Measurements from ENCODE around the gene CLSTN1. TPM values are rescaled to one million over a fixed set of nuclear protein-coding genes. Genes with fewer than 3 reads are reported as not detected.
A peak's percentile ranks its signal among the peaks of the same experiment; 100 is the strongest.

Gene CLSTN1
- total RNA-seq, 1 experiment from 2014 or later = 143 TPM

- POLR2A ChIA-PET = no interaction called here
- Histone ChIP-seq H3K27ac (ENCODE audit: low read length) (no peak overlapping the region), H3K36me3 (ENCODE audit: control insufficient read depth, insufficient read depth, low read length) (no peaks in the 10 kb centered on the region), H3K4me1 (ENCODE audit: control insufficient read depth, insufficient read depth, low read length) (peaks cover 8% of the 10 kb centered on the region; the same call in 1 of the 2 replicates), H3K27me3 (ENCODE audit: control insufficient read depth, insufficient read depth, low read length) (no peaks in the 10 kb centered on the region), H3K9me3 (ENCODE audit: control insufficient read depth, insufficient read depth, low read depth, low read length) (no peaks in the 10 kb centered on the region), H3K4me3 (ENCODE audit: low read depth in 2 of 2, low read length in 2 of 2) (no peak overlapping the region)
- in situ Hi-C loops (cut with HindIII; ENCODE audit: low pct_unique_long_range_greater_than_20kb, low sequenced_read_pairs) = no loop called here
- DNase-seq (ENCODE audit: low read depth, low spot score) = no peak
- CTCF ChIA-PET = no interaction called here
- intact Hi-C loops (cut with micrococcal nuclease; ENCODE audit: unreplicated experiment) = no loop called here
- no TSS peak for BruUV-seq (replicated peaks)
- ATAC-seq = 0 out of 2 replicates have a peak, but pooled peaks have one; percentile 28
- no peak for TF ChIP-seq CTCF (IDR thresholded peaks at IDR 0.05)
- TF ChIP-seq POLR2AphosphoS5 (IDR thresholded peaks at IDR 0.05; ENCODE audit: low read depth, low read length) = no peak
- TF ChIP-seq REST (IDR thresholded peaks at IDR 0.05; ENCODE audit: insufficient read depth in 1 of 2, low read depth in 2 of 2, low read length in 1 of 2) = no peak
- TF ChIP-seq TCF7L2 (IDR thresholded peaks at IDR 0.05; ENCODE audit: low read depth, low read length) = no peak
- no peak for TF ChIP-seq SIN3A (IDR thresholded peaks at IDR 0.05; ENCODE audit: borderline replicate concordance, insufficient read depth, low read depth, low read length)
Observed at GRCh38 chr1:9808459-9808858, 15.3 kb downstream of the CLSTN1 start.

GRCh38 chr1:9807541-9807940 lies 16.2 kb downstream of the CLSTN1 start:
- no peak for ATAC-seq
- H3K4me1 ChIP-seq (ENCODE audit: control insufficient read depth, insufficient read depth, low read length) = peaks cover 8% of the 10 kb centered on the region; the same call in 1 of the 2 replicates
- DNase-seq (ENCODE audit: low read depth, low spot score) = no peak

More at GRCh38 chr1:9807541-9807940, 16.2 kb downstream of the CLSTN1 start:
- intact Hi-C loops (cut with micrococcal nuclease; ENCODE audit: unreplicated experiment) (no loop called here), in situ Hi-C loops (cut with HindIII; ENCODE audit: low pct_unique_long_range_greater_than_20kb, low sequenced_read_pairs) (no loop called here)
- TF ChIP-seq SIN3A (IDR thresholded peaks at IDR 0.05; ENCODE audit: borderline replicate concordance, insufficient read depth, low read depth, low read length) (no peak), TCF7L2 (IDR thresholded peaks at IDR 0.05; ENCODE audit: low read depth, low read length) (no peak), CTCF (IDR thresholded peaks at IDR 0.05) (no peak), POLR2AphosphoS5 (IDR thresholded peaks at IDR 0.05; ENCODE audit: low read depth, low read length) (no peak), REST (IDR thresholded peaks at IDR 0.05; ENCODE audit: insufficient read depth in 1 of 2, low read depth in 2 of 2, low read length in 1 of 2) (no peak)
- Histone ChIP-seq H3K27ac (ENCODE audit: low read length) (no peak overlapping the region), H3K4me3 (ENCODE audit: low read depth in 2 of 2, low read length in 2 of 2) (no peak overlapping the region), H3K9me3 (ENCODE audit: control insufficient read depth, insufficient read depth, low read depth, low read length) (no peaks in the 10 kb centered on the region), H3K27me3 (ENCODE audit: control insufficient read depth, insufficient read depth, low read length) (no peaks in the 10 kb centered on the region), H3K36me3 (ENCODE audit: control insufficient read depth, insufficient read depth, low read length) (no peaks in the 10 kb centered on the region)
- ChIA-PET CTCF (no interaction called here), POLR2A (no interaction called here)
- BruUV-seq (replicated peaks) = no TSS peak
